OCI-LY1 (cell line): ENCODE measurements around the gene ERRFI1.

Source experiments
- EZH2 ChIP-seq: fragments of 200-600 bp; sonication (generic), shearing (Covaris generic); IDR thresholded peaks from 2 replicates; pipeline ENCODE4 v1.8.0; 2017; ENCODE audit warnings: borderline replicate concordance, mixed run types, mild to moderate bottlenecking, antibody characterized with exemption, low read length, moderate library complexity, mixed read lengths
- TF ChIP-seq, protein P1 (sequence below): fragments of 200-600 bp; sonication (generic), shearing (Covaris generic); IDR thresholded peaks from 2 replicates; pipeline ENCODE4 v1.5.1; 2017; ENCODE audit warnings: mild to moderate bottlenecking, antibody characterized with exemption, low read length, moderate library complexity, mixed read lengths

DNA sequence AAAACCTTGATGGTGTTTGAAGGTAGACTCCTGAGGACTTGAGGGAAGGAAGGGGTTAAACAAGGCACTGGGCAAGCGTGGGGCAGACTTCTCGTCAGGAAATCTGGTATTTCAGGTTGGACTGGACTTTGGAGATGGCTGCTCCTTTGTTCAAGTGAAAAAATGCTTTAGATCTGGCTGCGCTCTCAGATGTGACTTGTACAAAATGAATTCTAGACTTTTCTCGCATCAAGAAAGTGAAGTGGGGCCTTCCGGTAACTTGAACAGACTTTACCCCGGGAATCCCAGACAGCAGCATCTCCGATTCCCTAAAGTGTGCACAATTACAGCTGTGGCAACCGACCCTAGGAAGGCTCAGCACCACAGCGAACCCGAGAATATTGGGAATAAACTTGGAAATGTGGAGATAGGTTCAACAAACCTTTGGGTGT, 44.3 kb upstream of the ERRFI1 start:
- TF ChIP-seq, protein P1, sequence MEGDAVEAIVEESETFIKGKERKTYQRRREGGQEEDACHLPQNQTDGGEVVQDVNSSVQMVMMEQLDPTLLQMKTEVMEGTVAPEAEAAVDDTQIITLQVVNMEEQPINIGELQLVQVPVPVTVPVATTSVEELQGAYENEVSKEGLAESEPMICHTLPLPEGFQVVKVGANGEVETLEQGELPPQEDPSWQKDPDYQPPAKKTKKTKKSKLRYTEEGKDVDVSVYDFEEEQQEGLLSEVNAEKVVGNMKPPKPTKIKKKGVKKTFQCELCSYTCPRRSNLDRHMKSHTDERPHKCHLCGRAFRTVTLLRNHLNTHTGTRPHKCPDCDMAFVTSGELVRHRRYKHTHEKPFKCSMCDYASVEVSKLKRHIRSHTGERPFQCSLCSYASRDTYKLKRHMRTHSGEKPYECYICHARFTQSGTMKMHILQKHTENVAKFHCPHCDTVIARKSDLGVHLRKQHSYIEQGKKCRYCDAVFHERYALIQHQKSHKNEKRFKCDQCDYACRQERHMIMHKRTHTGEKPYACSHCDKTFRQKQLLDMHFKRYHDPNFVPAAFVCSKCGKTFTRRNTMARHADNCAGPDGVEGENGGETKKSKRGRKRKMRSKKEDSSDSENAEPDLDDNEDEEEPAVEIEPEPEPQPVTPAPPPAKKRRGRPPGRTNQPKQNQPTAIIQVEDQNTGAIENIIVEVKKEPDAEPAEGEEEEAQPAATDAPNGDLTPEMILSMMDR, result no peak
- TF ChIP-seq EZH2, result no peak
